GM19043 (cell line): ENCODE data around the gene EXOC1L.
A peak's percentile ranks its signal among the peaks of the same experiment; 100 is the strongest.
"Not testable (repeated sequence)": the region's sequence is repeated elsewhere in the genome, so short reads cannot be mapped to it uniquely, and the experiment has no call there.

Experiments used
- ATAC-seq: cut with Tn5 transposase; IDR thresholded peaks from one replicate; pipeline ENCODE4 v1.9.1; 2021; ENCODE audit warnings: low read depth; ENCODE audit not compliant: unreplicated experiment

The EXOC1L gene

GRCh38 chr4:55837903-55838302, 18.3 kb downstream of the EXOC1L start:
- no peak for ATAC-seq

- no peak for ATAC-seq
Observed at GRCh38 chr4:55838356-55838755, 18.8 kb downstream of the EXOC1L start.

- ATAC-seq, result no peak
Observed at GRCh38 chr4:55838952-55839351, 19.4 kb downstream of the EXOC1L start.

GRCh38 chr4:55840956-55841355, 21.4 kb downstream of the EXOC1L start:
- ATAC-seq, result no peak

GRCh38 chr4:55841373-55842239, 22.0 kb downstream of the EXOC1L start:
- not testable (repeated sequence) for ATAC-seq

GRCh38 chr4:55842312-55842711, 22.7 kb downstream of the EXOC1L start:
- not testable (repeated sequence) for ATAC-seq

GRCh38 chr4:55849724-55850123, 30.1 kb downstream of the EXOC1L start:
- no peak for ATAC-seq

- no peak for ATAC-seq
Observed at GRCh38 chr4:55851885-55852284, 32.3 kb downstream of the EXOC1L start.

- peak; percentile 98 for ATAC-seq
Observed at GRCh38 chr4:55853484-55854046, 34.0 kb downstream of the EXOC1L start, which contains the start of gene EXOC1. Gene EXOC1, plus strand, starts transcription at chr4:55853648. Its CDS starts 4,676 bp downstream, at chr4:55858324.

- ATAC-seq, result no peak
Observed at GRCh38 chr4:55854129-55854528, 34.5 kb downstream of the EXOC1L start.

- no peak for ATAC-seq
Observed at GRCh38 chr4:55857586-55857985, 38.0 kb downstream of the EXOC1L start.

- no peak for ATAC-seq
Observed at GRCh38 chr4:55859711-55860110, 40.1 kb downstream of the EXOC1L start.

- ATAC-seq, result no peak
Observed at GRCh38 chr4:55864577-55865223, 45.1 kb downstream of the EXOC1L start.

GRCh38 chr4:55865228-55865806, 45.7 kb downstream of the EXOC1L start:
- no peak for ATAC-seq

- peak; percentile 78 for ATAC-seq
Observed at GRCh38 chr4:55866290-55866907, 46.8 kb downstream of the EXOC1L start.

- ATAC-seq, result peak; percentile 85
Observed at GRCh38 chr4:55866973-55867574, 47.5 kb downstream of the EXOC1L start.

- no peak for ATAC-seq
Observed at GRCh38 chr4:55868581-55869090, 49.0 kb downstream of the EXOC1L start.

- no peak for ATAC-seq
Observed at GRCh38 chr4:55871299-55871800, 51.8 kb downstream of the EXOC1L start.

GRCh38 chr4:55874831-55875230, 55.2 kb downstream of the EXOC1L start:
- no peak for ATAC-seq

- ATAC-seq, result no peak
Observed at GRCh38 chr4:55876387-55876786, 56.8 kb downstream of the EXOC1L start.
